Bronchial epithelial cell (primary cell): Measurements from ENCODE around the gene AZU1. TPM values are rescaled to one million over a fixed set of nuclear protein-coding genes. Genes with fewer than 3 reads are reported as not detected.

Experiments
- DNase-seq: peaks from one replicate; pipeline ENCODE4 v3.0.0-alpha.2; 2010; ENCODE audit warnings: low read depth
- FAIRE-seq: peaks from 2 replicates; lab custom pipeline; 2011; peaks lifted over from hg19 to GRCh38; lab: Jason Lieb, UNC
- H3K27me3 ChIP-seq: 2 replicates; pipeline ENCODE4 v1.5.1; 2011; ENCODE audit warnings: low read length; ENCODE audit not compliant: control insufficient read depth, insufficient read depth
- H3K36me3 ChIP-seq: 2 replicates; pipeline ENCODE4 v1.5.1; 2011; ENCODE audit warnings: low read length; ENCODE audit not compliant: control insufficient read depth, insufficient read depth
- H3K4me3 ChIP-seq: 2 replicates; pipeline ENCODE4 v1.5.1; 2011; ENCODE audit warnings: mild to moderate bottlenecking, low read depth, low read length, control low read depth
- CTCF ChIP-seq: IDR thresholded peaks from 2 replicates; pipeline ENCODE4 v1.5.1; 2011; ENCODE audit warnings: mild to moderate bottlenecking, moderate library complexity, low read length, control low read depth, inconsistent platforms; ENCODE audit not compliant: insufficient read depth, severe bottlenecking
- total RNA-seq: library from RNA; depleted of rRNA; stranded (reverse); fragments of >200 nt; gene quantifications from 2 replicates; pipeline ENCODE4 v1.2.1, GENCODE V29; 2014

AZU1 gene
- total RNA-seq, 1 donor from 2014 or later = not detected

GRCh38 chr19:867301-867793 lies 39.7 kb downstream of the AZU1 start:
- peaks cover 9% of the 10 kb centered on the region for H3K36me3 ChIP-seq
- no peak overlapping the region for H3K4me3 ChIP-seq
- FAIRE-seq (no peak), DNase-seq (no peak)
- no peak for TF ChIP-seq CTCF
- no peaks in the 10 kb centered on the region for H3K27me3 ChIP-seq

GRCh38 chr19:867855-868457 lies 40.3 kb downstream of the AZU1 start:
- no peak for TF ChIP-seq CTCF
- Histone ChIP-seq H3K27me3 (no peaks in the 10 kb centered on the region), H3K4me3 (no peak overlapping the region), H3K36me3 (peaks cover 9% of the 10 kb centered on the region)
- no peak for DNase-seq
- FAIRE-seq = no peak

- DNase-seq (no peak), FAIRE-seq (no peak)
- no peak overlapping the region for H3K4me3 ChIP-seq
- no peak for TF ChIP-seq CTCF
- H3K27me3 ChIP-seq = no peaks in the 10 kb centered on the region
- H3K36me3 ChIP-seq = peaks cover 9% of the 10 kb centered on the region
Observed at GRCh38 chr19:868458-869244, 41.0 kb downstream of the AZU1 start.

- Histone ChIP-seq H3K27me3 (no peaks in the 10 kb centered on the region), H3K36me3 (peaks cover 9% of the 10 kb centered on the region), H3K4me3 (no peak overlapping the region)
- no peak for TF ChIP-seq CTCF
- DNase-seq = peak; percentile 82
- no peak for FAIRE-seq
Observed at GRCh38 chr19:869245-870177, 41.9 kb downstream of the AZU1 start.

GRCh38 chr19:870314-870713 lies 42.7 kb downstream of the AZU1 start:
- no peak for FAIRE-seq
- TF ChIP-seq CTCF = no peak
- no peak for DNase-seq
- Histone ChIP-seq H3K27me3 (no peaks in the 10 kb centered on the region), H3K4me3 (no peak overlapping the region), H3K36me3 (peaks cover 10% of the 10 kb centered on the region)
